KOPT-K1 (cell line): ENCODE results near the gene MLXIPL.
"Not testable (repeated sequence)": the region's sequence is repeated elsewhere in the genome, so short reads cannot be mapped to it uniquely, and the experiment has no call there.

Experiments used
- H3K27ac ChIP-seq: fragments of 200-600 bp; sonication (generic); 2 replicates; pipeline ENCODE4 v1.5.1; 2016; ENCODE audit warnings: antibody characterized with exemption, mild to moderate bottlenecking, low read depth, low read length; ENCODE audit not compliant: poor library complexity, severe bottlenecking
- H3K36me3 ChIP-seq: fragments of 200-600 bp; sonication (generic); 2 replicates; pipeline ENCODE4 v1.5.1; 2017; ENCODE audit warnings: antibody characterized with exemption, mild to moderate bottlenecking, low read length, moderate library complexity; ENCODE audit not compliant: insufficient read depth
- H3K9me3 ChIP-seq: fragments of 200-600 bp; sonication (generic); 2 replicates; pipeline ENCODE4 v1.5.1; 2017; ENCODE audit warnings: antibody characterized with exemption, low read length, mild to moderate bottlenecking; ENCODE audit not compliant: insufficient read depth, poor library complexity, severe bottlenecking

Gene MLXIPL

DNA sequence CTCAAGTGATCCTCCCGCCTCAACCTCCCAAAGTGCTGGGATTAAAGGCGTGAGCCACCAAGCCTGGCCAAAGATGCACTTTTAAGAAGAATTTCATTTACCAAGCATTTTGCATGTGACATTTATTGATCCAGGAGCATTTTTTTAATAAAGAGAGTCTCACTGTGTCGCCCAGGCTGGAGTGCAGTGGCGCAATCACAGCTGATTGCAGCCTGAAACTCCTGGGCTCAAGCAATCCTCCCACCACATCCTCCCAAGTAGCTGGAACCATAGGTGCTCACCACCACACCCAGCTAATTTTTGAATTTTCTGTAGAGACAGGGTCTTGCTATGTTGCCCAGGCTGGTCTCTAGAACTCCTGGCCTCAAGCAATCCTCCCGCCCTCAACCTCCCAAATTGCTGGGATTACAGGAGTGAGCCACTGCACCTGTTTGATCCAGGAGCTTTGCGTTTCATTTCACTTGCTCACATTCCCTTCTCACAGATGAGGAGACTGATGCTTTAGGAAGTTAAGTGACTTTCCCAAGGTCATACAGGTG lies 41.6 kb downstream of the MLXIPL start:
- Histone ChIP-seq H3K27ac (no peak overlapping the region), H3K36me3 (no peaks in the 10 kb centered on the region), H3K9me3 (no peaks in the 10 kb centered on the region)

DNA sequence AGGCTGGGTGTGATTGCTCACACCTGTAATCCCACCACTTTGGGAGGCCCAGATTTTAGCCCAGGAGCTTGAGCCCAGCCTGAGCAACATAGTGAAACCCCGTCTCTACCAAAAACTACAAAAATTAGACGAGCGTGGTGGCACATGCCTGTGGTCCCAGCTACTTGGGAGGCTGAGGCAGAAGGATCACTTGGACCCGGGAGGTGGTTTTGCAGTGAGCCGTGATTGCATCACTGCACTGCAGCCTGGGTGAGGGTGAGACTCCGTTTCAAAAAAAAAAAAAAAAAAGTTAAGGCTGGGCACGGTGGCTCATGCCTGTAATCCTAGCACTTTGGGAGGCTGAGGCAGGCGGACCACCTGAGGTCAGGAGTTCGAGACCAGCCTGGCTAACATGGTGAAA lies 43.3 kb downstream of the MLXIPL start:
- not testable (repeated sequence) for H3K9me3 ChIP-seq, H3K36me3 ChIP-seq, H3K27ac ChIP-seq

DNA sequence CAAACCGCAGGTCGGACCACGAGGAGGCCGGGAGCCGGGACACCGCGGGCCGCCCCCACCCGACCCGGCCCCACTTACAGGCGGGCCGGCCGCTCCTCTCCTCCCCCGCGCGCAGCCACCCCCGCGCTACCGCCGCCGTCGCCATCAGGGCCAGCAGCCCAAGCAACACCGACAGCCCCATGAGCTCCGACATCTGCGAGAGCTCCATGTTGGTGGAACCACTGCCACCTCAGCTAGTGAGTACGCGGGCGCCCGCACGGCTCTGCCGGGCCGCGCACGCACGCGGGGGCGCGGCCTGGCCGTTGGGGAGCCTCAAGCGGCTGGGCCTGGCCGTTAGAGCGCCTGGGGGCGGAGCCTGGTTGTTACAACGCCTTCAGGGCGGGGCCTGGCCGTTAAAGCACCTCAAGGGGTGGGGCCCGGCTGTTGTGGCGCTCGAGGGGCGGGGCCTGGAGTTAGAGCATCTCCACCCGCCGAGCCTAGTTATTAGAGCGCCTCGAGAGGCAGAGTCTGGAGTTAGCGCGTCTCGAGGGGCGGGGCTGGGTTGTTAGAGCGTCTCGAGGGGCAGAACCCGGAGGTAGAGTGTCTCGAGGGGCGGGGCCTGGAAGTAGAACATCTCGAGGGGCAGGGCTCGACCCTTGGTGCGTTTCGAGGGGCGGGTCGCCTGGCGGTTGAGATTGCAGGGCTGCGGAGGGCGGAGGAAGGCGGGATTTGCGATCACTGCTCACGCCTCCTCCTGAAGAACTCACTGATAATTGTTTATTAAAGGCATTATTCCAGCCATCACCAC lies 45.8 kb downstream of the MLXIPL start, which contains the start of gene TBL2:
TBL2 (minus strand) TSS at position 238 of the 787 bp plus-strand sequence; CDS start at position 208, 30 bp downstream.
- no peaks in the 10 kb centered on the region for H3K9me3 ChIP-seq

DNA sequence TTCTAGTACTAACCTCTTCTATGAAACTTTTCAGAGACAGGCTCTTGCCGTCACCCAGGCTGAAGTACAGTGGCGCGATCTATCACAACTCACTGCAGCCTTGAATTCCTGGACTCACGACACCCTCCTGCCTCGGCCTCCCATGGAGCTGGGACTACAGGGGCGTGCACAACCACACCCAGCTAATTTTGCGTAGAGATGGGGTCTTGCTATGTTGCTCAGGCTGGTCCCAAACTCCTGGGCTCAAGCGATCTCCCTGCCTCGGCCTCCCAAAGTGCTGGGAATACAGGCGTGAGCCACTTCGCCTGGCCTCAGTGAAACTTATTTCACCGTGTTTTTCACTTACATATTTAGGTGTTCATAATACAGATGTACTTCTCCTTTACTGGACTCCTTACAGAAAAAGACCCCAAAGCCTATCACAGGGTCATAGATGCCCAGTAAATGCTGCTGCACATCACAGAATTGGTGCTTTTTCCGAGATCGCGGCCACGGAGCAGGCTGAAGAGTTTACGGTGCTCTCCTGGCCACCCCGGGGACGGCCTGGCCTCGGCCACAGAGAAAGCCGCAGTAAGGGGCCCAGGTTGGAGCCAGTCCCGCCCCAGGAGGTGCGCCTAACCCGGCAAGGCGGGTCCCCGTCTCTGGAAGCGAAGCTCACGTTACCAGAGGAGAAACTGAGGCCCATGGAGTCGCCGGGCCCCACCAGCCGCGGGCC lies 46.5 kb downstream of the MLXIPL start:
- Histone ChIP-seq H3K36me3 (peaks cover 26% of the 10 kb centered on the region), H3K9me3 (no peaks in the 10 kb centered on the region), H3K27ac (peak overlapping the region; percentile 85)

More for the DNA sequence above, 45.8 kb downstream of the MLXIPL start, which contains the start of gene TBL2:
- peak within 1 kb of the TSS; percentile 85 for H3K27ac ChIP-seq
- peaks cover 18% of the 10 kb centered on the region for H3K36me3 ChIP-seq

DNA sequence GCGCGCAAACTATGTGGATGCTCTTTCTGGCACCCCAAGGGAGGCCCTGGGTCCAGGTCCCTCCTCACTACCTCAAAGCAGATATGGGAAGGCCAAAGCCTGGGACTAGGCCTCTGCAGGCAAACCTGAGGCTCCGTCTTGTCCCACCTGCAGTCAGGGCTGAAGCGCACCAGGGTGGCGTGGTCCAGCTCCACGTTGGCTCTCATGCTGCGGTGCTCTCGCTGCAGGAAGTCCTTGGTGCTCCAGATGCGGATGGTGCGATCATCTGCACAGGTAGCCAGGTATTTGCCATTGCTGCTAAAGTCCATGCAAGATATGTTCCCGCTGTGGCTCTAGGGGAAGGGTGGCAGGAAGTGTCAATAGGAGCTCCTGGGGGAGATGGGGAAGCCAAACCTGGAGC lies 50.5 kb downstream of the MLXIPL start:
- peaks cover 66% of the 10 kb centered on the region for H3K36me3 ChIP-seq
- no peaks in the 10 kb centered on the region for H3K9me3 ChIP-seq
- H3K27ac ChIP-seq, result no peak overlapping the region

DNA sequence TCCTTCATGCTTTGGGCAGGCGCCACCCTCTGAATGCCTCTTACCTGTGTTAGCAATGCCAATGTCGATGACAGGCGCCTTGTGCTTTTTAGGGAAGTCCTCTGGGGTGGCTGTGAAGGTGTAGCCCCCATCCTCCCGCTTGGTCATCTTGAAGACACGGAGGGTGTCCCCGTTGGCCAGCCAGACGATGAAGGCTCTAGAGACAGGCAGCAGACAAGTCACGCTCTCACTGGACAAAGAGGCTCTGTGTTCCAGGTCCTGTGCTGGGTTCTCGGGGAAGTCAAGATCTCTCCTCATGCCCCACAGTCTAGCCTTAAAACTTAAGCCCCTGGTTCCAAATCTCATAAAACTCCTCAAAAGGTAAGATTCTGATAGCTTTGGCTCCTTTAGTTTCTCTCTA lies 51.0 kb downstream of the MLXIPL start:
- Histone ChIP-seq H3K9me3 (no peaks in the 10 kb centered on the region), H3K27ac (no peak overlapping the region), H3K36me3 (peaks cover 71% of the 10 kb centered on the region)

DNA sequence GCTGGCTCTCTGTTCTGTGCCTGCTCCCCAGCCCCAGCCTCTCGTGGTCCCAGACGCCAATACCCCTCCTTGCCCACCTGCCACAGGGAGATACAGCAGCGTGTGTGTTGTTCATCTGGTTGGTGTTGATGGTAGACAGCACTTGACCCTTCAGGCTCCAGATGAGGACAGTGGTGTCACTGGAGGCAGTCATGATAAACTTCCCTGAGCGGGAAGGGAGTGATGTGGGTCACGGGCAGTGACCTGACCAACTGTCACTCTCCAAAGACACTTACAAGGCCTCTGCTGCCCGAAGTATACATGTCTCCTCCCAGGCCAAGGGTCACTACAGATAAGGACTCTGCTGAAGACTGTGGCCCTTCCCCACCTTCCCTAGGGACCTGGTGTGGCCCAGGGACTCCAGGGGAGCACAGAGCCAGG lies 51.5 kb downstream of the MLXIPL start:
- H3K36me3 ChIP-seq, result peaks cover 73% of the 10 kb centered on the region
- no peak overlapping the region for H3K27ac ChIP-seq
- H3K9me3 ChIP-seq, result no peaks in the 10 kb centered on the region

DNA sequence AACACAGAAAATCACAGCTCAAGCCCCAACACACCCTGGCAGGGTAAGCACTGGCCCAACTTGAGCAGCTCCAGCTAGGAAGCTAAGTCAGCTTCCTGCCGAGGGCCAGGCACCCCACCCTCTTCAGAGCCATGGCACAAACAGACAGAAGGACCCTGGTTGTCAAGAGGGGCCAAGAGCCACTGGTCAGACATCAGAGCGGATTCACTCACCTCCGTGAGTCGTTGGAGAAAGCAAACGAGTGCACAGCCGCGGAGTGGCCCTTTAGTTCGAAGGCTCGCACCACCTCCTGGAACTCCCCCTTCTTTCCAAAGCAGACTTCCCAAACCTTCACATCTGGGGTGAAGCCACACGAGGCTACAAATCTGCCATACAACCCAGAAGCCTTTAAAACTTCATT lies 53.3 kb downstream of the MLXIPL start:
- Histone ChIP-seq H3K36me3 (peaks cover 73% of the 10 kb centered on the region), H3K27ac (no peak overlapping the region), H3K9me3 (no peaks in the 10 kb centered on the region)

DNA sequence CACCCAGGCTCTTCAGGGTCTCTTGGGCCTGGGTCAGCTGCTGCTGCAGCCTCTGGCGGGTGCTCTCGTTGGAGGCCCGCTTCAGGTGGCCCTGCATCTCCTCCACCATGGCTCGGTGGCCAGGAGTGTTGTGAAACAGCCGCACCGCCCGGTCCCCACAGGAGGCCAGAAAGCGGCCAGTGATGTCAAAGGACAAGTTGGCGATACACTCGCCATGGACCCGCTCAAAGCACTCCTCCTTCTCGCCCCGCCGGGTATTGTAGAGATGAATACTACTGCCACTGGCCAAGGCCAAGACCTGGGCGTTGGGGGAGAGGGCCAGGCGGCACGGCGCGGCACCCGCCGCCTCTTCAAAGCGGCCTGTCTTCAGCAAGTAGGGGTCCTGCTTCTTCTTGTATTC lies 53.8 kb downstream of the MLXIPL start:
- H3K36me3 ChIP-seq, result peaks cover 70% of the 10 kb centered on the region
- no peak overlapping the region for H3K27ac ChIP-seq
- H3K9me3 ChIP-seq, result no peaks in the 10 kb centered on the region

DNA sequence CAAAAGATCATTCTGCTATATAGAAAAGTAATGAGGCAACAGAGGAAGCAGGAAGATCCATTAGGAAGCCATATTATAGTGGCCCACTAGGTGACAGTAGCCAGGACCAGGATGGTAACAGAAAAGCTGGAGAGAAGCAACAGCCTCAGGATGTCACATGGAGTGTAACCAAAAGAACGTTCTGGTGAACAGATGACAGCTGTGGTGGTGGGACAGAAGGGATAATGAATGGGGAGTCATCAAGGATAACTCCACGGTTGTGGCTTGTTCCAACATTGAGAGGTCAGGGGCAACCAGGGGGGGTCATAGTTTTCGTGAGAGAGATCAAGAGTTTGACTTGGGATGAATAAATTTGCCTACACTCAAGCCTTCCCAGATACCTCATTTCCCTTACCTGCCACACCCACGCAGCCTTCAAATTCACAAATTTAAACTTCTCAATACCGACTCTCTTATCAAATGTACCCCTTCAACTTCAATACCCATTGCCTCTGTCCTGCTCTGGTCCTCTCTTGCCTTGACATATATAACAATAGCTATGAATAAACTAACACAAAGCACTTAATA lies 55.2 kb downstream of the MLXIPL start:
- no peak overlapping the region for H3K27ac ChIP-seq
- no peaks in the 10 kb centered on the region for H3K9me3 ChIP-seq
- H3K36me3 ChIP-seq, result peaks cover 61% of the 10 kb centered on the region

DNA sequence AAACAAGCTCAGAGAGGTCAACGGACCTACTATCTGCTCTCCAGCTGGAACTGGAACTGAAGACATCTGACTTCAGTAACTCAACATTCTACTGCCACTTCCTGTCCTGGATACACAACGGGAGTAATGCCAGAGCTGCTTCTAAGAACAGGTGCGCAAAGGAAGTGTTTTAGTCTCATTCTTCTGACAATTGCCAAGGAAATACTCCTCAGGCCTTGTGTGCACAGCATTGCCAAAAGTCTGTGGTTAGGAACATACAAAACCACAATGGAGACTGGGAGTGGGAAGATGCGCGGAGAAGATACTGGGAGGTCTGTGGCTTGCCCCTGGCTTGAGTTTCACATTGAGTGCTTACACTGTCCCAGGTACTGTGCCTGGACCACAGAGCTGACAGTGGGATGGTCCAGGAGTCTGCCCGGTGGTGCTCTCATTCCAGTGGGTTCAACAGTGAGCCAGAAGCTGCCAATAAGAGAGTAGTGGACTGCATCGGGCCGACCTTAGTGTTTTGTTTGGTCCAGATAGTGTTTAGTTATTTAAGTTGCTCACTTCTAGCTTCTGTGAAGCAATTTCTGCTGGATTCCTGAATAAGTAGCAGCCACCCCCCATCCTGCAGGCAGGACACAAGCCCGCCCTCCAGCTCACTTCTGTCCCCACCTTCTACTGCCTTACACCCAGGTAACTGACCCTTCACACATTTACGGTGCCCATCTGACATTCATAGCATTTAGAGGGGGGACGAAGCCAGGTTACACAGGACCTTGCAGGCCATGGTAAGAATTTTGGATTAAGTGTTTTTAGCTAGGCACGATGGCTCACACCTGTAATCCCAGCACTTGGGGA lies 56.3 kb downstream of the MLXIPL start:
- Histone ChIP-seq H3K36me3 (peaks cover 50% of the 10 kb centered on the region), H3K27ac (peak overlapping the region; percentile 37), H3K9me3 (no peaks in the 10 kb centered on the region)

DNA sequence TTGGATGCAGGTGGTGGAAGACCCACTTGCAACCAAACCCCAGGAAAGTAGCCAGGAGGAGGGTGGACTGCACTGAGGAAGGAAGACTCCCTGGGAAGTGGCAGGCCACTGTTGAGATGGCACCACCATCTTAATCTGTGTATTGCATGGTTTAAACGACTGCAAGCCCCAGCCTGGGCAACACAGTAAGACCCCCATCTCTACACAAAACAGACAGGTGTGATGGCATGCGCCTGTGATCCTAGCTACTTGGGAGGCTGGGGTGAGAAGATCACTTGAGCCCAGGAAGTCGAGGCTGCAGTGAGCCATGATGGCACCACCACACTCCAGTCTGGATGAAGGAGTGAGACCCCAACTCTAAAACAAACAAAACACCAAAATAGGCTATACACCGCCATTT lies 57.2 kb downstream of the MLXIPL start:
- Histone ChIP-seq H3K36me3 (peaks cover 41% of the 10 kb centered on the region), H3K27ac (peak overlapping the region; percentile 37), H3K9me3 (no peaks in the 10 kb centered on the region)

DNA sequence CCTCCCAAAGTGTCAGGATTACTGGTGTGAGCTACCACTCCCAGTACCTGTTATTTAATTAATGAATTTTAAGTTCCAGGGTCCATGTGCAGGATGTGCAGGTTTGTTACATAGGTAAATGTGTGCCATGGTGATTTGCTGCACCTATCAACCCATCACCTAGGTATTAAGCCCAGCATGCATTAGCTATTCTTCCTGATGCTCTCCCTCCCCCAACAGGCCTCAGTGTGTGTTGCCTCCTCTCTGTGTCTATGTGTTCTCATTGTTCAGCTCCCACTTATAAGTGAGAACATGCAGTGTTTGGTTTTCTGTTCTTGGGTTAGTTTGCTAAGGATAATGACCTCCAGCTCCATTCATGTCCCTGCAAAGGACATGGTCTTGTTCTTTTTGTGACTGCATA lies 57.9 kb downstream of the MLXIPL start:
- Histone ChIP-seq H3K27ac (peak overlapping the region; percentile 54), H3K36me3 (peaks cover 34% of the 10 kb centered on the region)
- H3K9me3 ChIP-seq, result not testable (repeated sequence)

DNA sequence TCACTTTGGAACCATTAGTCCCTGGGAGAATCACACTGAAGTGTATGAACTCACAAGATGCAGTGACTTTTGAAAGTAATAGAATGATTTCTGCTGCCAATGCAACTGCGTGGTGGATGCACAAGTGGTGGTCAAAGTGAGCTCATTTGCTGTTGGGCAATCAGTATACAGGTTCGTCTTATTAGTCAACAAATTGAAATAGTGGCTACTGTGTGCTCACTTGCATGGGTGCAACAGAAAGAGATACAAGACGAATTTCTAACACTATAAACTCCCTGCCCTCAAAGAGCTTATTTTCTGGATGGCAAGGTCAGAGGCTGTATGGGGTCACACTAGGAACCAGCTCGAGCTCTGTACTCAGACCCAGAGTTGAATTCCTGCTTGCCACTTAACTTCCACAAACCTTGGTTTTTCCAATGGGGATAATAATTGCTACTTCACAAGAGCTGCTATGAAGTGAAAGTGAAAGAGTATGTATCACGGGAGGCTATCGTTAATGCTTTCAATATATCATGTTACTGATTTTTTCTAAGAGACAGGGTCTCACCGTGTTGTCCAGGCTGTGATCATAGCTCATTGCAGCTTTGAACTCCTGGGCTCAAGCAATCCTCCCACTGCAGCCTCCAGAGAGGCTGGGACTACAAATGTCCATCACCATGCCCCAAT lies 58.5 kb downstream of the MLXIPL start:
- Histone ChIP-seq H3K27ac (peak overlapping the region; percentile 54), H3K36me3 (peaks cover 28% of the 10 kb centered on the region), H3K9me3 (no peaks in the 10 kb centered on the region)
